ENCODE data around the gene KBTBD12.

Gene KBTBD12

GRCh38 chr3:128036119-128036518 is 121.1 kb downstream of the KBTBD12 start:
- DNase-seq = no peak

All from NCI-H1436 (cell line).